ENCODE measurements around the gene B4GALT5.
"Not testable (repeated sequence)": the region's sequence is repeated elsewhere in the genome, so short reads cannot be mapped to it uniquely, and the experiment has no call there.

Gene B4GALT5

DNA sequence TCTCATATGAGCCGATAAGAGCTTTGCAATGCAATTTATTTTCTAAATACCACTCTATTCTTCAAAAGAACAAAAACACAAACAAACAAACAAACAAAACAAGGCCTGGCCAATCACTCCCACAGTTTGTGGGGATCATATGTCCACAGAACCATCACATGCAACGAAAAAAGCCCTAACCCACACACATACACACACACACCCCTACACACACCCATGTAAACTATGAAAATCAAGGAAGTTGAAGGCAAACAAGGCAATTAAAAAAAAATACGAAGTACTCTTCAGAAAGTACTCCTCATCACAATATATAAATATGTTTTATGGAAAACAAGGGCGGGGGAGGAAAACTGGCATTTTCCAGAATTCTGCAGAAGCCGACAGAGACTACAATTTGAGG lies 79.6 kb downstream of the B4GALT5 start:
- Histone ChIP-seq H4K20me1 (peaks cover 28% of the 10 kb centered on the region), H3K4me1 (peaks cover 91% of the 10 kb centered on the region)

DNA sequence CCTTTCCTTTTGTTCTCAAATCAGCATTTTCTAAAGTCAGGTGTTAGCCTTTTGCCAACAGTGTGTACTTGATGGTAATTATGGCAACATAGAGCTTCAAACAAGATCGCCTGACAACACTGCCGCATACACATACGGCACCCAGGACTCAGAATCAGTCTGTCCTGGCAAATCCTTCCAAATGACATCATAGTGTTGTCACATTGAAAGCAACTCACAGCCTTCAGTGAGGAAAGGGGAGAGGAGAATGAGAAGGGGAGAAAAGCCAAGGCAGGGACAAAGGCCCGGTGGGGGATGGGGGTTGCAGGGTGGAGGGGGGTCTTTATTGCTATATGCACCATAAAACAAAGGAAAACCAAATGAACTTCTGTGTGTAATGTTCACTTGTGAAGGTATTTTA lies 80.0 kb downstream of the B4GALT5 start:
- Histone ChIP-seq H4K20me1 (peaks cover 28% of the 10 kb centered on the region), H3K27me3 (no peaks in the 10 kb centered on the region), H3K27ac (peak overlapping the region; percentile 35; the same call in 1 of the 2 replicates), H3K4me1 (peaks cover 94% of the 10 kb centered on the region), H3K4me3 (no peak overlapping the region), H3K9me3 (peaks cover 5% of the 10 kb centered on the region), H3K9ac (no peak overlapping the region), H3K36me3 (peaks cover 11% of the 10 kb centered on the region; the same call in 1 of the 2 replicates), H3K4me2 (peak overlapping the region; percentile 93)
- TF ChIP-seq Cebpa-rat (IDR thresholded peaks at IDR 0.05) = no peak

More for the DNA sequence above, 79.6 kb downstream of the B4GALT5 start:
- Histone ChIP-seq H3K9ac (no peak overlapping the region), H3K36me3 (peaks cover 11% of the 10 kb centered on the region; the same call in 1 of the 2 replicates), H3K4me2 (peak overlapping the region; percentile 93), H3K27me3 (no peaks in the 10 kb centered on the region), H3K9me3 (peaks cover under 1% of the 10 kb centered on the region; the same call in 1 of the 2 replicates), H3K4me3 (no peak overlapping the region), H3K27ac (no peak overlapping the region)
- no peak for TF ChIP-seq Cebpa-rat (IDR thresholded peaks at IDR 0.05)

DNA sequence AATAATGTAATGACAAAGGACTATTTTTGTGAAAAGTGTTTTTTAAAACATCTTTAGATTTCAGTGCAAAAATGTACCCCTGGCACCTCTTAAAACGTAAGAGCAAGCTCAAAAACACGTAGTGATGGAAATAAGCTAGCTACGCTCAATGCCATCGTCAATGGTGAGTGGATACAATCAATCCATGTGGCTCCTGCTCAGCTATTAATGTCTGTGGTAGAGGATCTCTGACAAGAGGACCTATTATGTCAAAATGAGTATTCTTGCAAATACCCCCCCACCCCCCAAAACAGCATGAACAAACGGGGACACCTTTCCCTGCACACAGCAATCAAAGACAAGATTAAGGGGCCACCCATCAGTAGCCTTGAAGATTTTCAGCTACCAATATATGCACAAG lies 80.7 kb downstream of the B4GALT5 start:
- no peak for TF ChIP-seq Cebpa-rat (IDR thresholded peaks at IDR 0.05)
- peaks cover 9% of the 10 kb centered on the region for H3K9me3 ChIP-seq
- H3K27me3 ChIP-seq = no peaks in the 10 kb centered on the region
- H3K4me3 ChIP-seq = no peak overlapping the region
- peaks cover 92% of the 10 kb centered on the region for H3K4me1 ChIP-seq
- H3K36me3 ChIP-seq = peaks cover 7% of the 10 kb centered on the region; the same call in 1 of the 2 replicates
- H3K9ac ChIP-seq = no peak overlapping the region
- no peak overlapping the region for H3K27ac ChIP-seq
- H4K20me1 ChIP-seq = peaks cover 28% of the 10 kb centered on the region
- H3K4me2 ChIP-seq = peak overlapping the region; percentile 93

DNA sequence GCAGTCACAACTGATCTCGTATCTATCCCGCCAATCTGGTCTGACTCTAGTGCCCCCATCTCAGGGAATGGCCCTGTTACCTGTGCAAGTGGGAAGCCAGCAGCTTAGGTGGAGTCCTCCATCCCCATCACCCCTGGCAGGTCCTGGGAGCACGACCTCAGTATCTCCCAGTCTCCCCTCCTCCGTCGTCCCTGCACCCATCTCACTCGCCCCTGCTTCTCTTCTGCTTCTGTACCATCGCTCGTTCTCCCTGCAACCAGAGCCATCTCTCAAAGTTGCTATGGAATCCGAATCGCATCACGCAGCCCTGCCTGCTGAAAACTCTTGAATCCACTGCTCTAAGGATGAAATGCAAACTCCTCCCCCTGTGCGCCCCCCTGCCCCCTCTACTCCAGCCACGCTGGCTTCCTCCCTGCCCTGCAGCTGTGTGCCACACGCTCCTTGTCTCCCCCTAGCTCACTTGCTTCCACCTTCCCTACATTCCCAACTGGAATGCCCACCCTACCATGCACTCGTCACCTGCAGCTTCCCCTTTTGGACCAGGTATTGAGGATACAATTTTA lies 81.7 kb downstream of the B4GALT5 start:
- TF ChIP-seq Cebpa-rat (IDR thresholded peaks at IDR 0.05) = no peak
- H3K9me3 ChIP-seq = peaks cover 9% of the 10 kb centered on the region
- H3K9ac ChIP-seq = no peak overlapping the region; the same call in 1 of the 2 replicates
- H3K4me2 ChIP-seq = peak overlapping the region; percentile 93
- peak overlapping the region; percentile 67 for H3K27ac ChIP-seq
- H3K36me3 ChIP-seq = peaks cover 4% of the 10 kb centered on the region; the same call in 1 of the 2 replicates
- H3K4me3 ChIP-seq = no peak overlapping the region
- no peaks in the 10 kb centered on the region for H3K27me3 ChIP-seq
- H4K20me1 ChIP-seq = peaks cover 17% of the 10 kb centered on the region
- H3K4me1 ChIP-seq = peaks cover 90% of the 10 kb centered on the region

DNA sequence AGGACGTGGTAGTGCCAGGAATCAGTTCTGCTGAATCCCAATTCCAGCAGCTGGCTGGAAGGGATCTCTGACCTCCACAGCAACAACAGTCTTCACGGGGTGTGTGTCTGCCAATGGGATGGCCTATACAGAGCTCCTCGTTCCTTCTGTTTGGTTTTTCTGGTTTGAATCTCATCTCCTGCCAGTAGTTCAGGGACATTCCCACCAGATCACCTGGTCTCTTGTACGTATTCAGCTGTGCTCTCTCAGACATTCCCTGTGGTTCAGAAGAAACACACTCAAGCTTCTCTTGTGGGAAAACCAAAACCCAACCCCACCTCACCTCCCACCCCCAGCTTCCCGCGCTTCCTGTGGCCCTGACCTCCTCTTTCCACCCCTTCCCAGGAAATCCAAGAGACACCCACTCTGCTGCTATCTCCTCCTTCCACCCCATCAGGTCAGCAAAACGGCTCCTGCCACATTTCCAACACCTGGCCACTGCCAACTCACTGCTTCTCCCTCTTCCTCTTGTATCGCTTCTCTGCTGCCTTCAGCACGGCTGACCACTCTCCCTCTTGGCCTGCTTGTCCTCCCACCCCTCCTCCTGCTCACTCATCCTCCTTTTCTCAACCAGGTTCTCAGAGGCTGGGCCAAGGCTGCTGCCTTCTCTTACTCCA lies 82.5 kb downstream of the B4GALT5 start:
- Histone ChIP-seq H3K36me3 (peaks cover 4% of the 10 kb centered on the region; the same call in 1 of the 2 replicates), H4K20me1 (peaks cover 9% of the 10 kb centered on the region), H3K4me2 (peak overlapping the region; percentile 93), H3K27ac (peak overlapping the region; percentile 67), H3K4me3 (no peak overlapping the region), H3K4me1 (peaks cover 90% of the 10 kb centered on the region), H3K27me3 (no peaks in the 10 kb centered on the region), H3K9ac (peak overlapping the region; percentile 24; the same call in 1 of the 2 replicates), H3K9me3 (peaks cover 9% of the 10 kb centered on the region)
- TF ChIP-seq Cebpa-rat (IDR thresholded peaks at IDR 0.05) = no peak

DNA sequence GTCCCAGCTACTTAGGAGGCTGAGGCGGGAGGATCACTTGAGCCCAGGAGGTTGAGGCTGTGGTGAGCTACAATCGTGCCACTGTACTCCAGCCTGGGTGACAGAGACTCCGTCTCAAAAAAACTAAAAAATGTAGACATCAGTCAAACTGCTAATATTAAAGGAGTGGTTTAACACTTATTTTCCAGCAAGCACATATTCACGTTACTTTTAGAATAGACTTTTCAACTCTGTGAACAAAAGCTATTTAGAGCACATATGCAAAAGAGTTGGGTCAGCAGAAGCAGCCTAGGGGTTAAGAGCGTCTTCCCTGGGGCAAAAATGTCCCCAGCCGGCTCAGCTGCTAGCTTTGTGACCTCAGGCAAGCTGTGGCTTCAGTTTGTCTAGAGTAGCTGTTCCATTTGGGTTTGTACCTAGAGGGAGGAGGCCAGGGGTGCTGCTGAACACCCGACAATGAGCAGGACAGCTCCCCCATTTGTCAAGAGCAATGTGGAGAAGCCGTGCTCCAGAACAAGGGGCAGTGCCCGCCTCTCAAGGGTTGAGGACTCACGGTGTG lies 83.2 kb downstream of the B4GALT5 start:
- no peak for TF ChIP-seq Cebpa-rat (IDR thresholded peaks at IDR 0.05)
- H3K9me3 ChIP-seq = peaks cover 9% of the 10 kb centered on the region
- H3K4me3 ChIP-seq = no peak overlapping the region
- peak overlapping the region; percentile 32; the same call in 1 of the 2 replicates for H3K9ac ChIP-seq
- H4K20me1 ChIP-seq = 0 out of 2 replicates have a peak, but pooled peaks cover 6% of the 10 kb centered on the region
- peaks cover 90% of the 10 kb centered on the region for H3K4me1 ChIP-seq
- peak overlapping the region; percentile 93 for H3K4me2 ChIP-seq
- no peaks in the 10 kb centered on the region for H3K27me3 ChIP-seq
- peaks cover 4% of the 10 kb centered on the region; the same call in 1 of the 2 replicates for H3K36me3 ChIP-seq
- H3K27ac ChIP-seq = peak overlapping the region; percentile 67

DNA sequence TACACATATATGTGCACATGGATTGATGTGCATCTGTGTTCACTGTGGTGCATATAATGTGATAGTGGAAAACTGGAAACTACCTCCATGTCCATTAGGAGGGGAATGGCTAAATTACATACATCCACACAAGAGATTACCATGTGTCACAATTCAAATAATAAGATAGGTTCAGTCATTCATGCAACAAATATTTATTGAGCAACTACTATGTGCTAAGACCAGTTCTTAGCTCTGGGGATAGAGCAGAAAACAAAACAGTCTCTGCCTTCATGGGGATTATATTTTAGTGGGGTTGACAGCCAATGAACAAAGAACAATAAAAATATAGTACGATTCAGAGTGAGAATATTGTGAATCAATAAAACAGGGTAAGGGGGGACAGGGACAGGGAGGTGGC lies 84.1 kb downstream of the B4GALT5 start:
- peak overlapping the region; percentile 93 for H3K4me2 ChIP-seq
- H3K36me3 ChIP-seq = peaks cover 2% of the 10 kb centered on the region; the same call in 1 of the 2 replicates
- H3K4me3 ChIP-seq = no peak overlapping the region
- TF ChIP-seq Cebpa-rat (IDR thresholded peaks at IDR 0.05) = no peak
- H4K20me1 ChIP-seq = 0 out of 2 replicates have a peak, but pooled peaks cover 6% of the 10 kb centered on the region
- H3K4me1 ChIP-seq = peaks cover 90% of the 10 kb centered on the region
- no peaks in the 10 kb centered on the region for H3K27me3 ChIP-seq
- H3K9ac ChIP-seq = no peak overlapping the region
- H3K27ac ChIP-seq = no peak overlapping the region
- peaks cover 9% of the 10 kb centered on the region for H3K9me3 ChIP-seq

DNA sequence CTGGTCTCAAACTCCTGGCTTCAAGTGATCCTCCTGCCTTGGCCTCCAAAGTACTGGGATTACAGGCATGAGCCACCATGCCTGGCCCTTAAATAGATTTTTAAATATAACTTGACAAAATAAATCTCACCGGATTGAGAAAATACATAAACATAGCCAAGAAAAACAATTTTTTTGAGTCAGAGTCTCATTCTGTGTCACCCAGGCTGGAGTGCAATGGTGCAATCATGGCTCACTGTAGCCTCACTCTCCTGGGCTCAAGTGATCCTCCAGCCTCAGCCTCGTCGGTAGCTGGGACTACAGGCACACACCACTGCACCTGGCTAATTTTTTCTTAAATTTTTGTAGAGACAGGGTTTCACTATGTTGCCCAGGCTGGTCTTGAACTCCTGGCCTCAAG lies 85.4 kb downstream of the B4GALT5 start:
- not testable (repeated sequence) for H3K36me3 ChIP-seq, H3K27ac ChIP-seq
- peaks cover 89% of the 10 kb centered on the region for H3K4me1 ChIP-seq

DNA sequence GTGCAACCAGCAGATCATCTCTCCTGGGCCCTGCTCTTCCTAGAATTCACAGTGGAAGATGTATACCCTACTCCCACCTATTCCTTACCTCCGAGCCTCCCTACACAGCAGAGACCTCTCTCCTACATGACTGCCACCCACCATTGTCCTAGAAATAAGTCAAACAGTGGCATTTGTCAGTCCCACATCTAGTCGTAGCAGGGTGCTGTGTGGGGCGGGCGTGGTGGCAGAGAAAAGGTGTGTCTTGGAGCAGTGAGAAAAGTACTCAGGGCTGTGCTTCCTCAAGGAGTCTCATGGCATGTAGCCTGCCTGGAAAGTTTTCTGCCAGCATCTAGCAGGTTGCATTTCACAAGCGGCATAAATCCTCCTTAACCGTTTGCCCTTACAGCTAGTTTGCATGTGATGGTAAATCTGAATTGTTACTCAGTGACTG lies 86.3 kb downstream of the B4GALT5 start:
- Histone ChIP-seq H3K36me3 (no peaks in the 10 kb centered on the region), H3K27ac (peak overlapping the region; percentile 26; the same call in 1 of the 2 replicates), H3K4me2 (peak overlapping the region; percentile 87), H3K9me3 (peaks cover 16% of the 10 kb centered on the region), H3K4me1 (peaks cover 87% of the 10 kb centered on the region), H3K27me3 (no peaks in the 10 kb centered on the region), H4K20me1 (no peaks in the 10 kb centered on the region), H3K4me3 (no peak overlapping the region), H3K9ac (0 out of 2 replicates have a peak overlapping the region, but pooled peaks have one; percentile 12)
- TF ChIP-seq Cebpa-rat (IDR thresholded peaks at IDR 0.05) = no peak

More for the DNA sequence above, 85.4 kb downstream of the B4GALT5 start:
- H3K9me3 ChIP-seq, H3K4me3 ChIP-seq, H3K4me2 ChIP-seq, H4K20me1 ChIP-seq, H3K9ac ChIP-seq, H3K27me3 ChIP-seq: not testable (repeated sequence)

DNA sequence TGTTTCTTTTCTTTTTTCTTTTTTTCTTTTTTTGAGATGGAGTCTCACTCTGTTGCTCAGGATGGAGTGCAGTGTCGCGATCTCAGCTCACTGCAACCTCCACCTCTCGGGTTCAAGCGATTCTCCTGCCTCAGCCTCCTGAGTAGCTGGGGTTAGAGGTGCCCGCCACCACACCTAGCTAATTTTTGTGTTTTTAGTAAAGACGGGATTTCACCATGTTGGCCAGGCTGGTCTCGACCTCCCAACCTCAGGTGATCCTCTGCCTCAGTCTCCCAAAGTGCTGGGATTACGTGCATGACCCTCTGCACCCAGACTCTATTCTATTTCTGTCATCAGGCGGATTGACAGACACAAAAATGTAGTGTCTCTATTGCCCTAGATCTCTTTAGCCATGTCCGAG lies 88.7 kb downstream of the B4GALT5 start:
- H3K36me3 ChIP-seq, H3K27me3 ChIP-seq, H4K20me1 ChIP-seq: not testable (repeated sequence)
- Histone ChIP-seq H3K9me3 (peaks cover 18% of the 10 kb centered on the region), H3K9ac (peak overlapping the region; percentile 52; the same call in 1 of the 2 replicates), H3K4me3 (0 out of 2 replicates have a peak overlapping the region, but pooled peaks have one; percentile 49), H3K27ac (peak overlapping the region; percentile 71), H3K4me1 (peaks cover 85% of the 10 kb centered on the region), H3K4me2 (peak overlapping the region; percentile 87)
